ENCODE data around the gene SYNPO2. TPM values are rescaled to one million over a fixed set of nuclear protein-coding genes. Genes with fewer than 3 reads are reported as not detected.
A peak's percentile ranks its signal among the peaks of the same experiment; 100 is the strongest.
"Not testable (repeated sequence)": the region's sequence is repeated elsewhere in the genome, so short reads cannot be mapped to it uniquely, and the experiment has no call there.

The SYNPO2 gene
- total RNA-seq, 1 experiment from 2014 or later, result 0.04 TPM

DNA sequence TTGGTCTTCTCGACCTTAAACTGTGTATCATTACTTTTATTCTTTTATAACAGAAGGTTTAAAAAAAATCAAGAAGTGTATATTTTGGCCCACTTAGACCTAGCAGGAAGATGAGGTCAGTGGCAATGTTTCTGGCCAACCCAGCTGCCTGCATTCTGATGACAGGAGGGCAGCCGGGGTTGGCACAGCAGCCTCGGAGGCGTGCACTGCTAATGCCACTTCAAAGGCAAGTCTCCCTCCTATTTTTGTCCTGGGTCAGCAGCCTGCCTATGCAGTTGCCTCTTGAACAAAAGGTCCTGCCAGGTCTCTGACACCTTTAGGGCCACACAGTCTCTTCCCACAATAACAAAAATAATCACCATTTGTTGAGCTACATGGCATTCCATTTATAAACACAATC is 157.6 kb downstream of the SYNPO2 start:
- H3F3A ChIP-seq (ENCODE audit: low read length, unreplicated experiment), result no peaks in the 10 kb centered on the region
- no peaks in the 10 kb centered on the region for H3K9me3 ChIP-seq (ENCODE audit: low read length)
- H2AFZ ChIP-seq (ENCODE audit: low read length), result no peak overlapping the region
- no TSS peak for BruUV-seq (replicated peaks)
- H3K36me3 ChIP-seq (ENCODE audit: low read depth, low read length), result no peaks in the 10 kb centered on the region
- ChIA-PET CTCF (no interaction called here), POLR2A (ENCODE audit: unreplicated experiment) (no interaction called here)
- no peak overlapping the region for H3K27ac ChIP-seq (ENCODE audit: low read length)
- no peak overlapping the region for H3K9ac ChIP-seq (ENCODE audit: low read length)
- H3K4me2 ChIP-seq (ENCODE audit: low read length), result no peak overlapping the region
- no peaks in the 10 kb centered on the region for H3K79me2 ChIP-seq (ENCODE audit: low read length)
- peaks cover 32% of the 10 kb centered on the region for H3K4me1 ChIP-seq (ENCODE audit: insufficient read depth, low read length)
- H3K27me3 ChIP-seq (ENCODE audit: low read length), result no peaks in the 10 kb centered on the region
- intact Hi-C loops (cut with micrococcal nuclease), result loop anchor here (5.0 to 10.0 kb wide), 2 partner anchors 36 to 59 kb away; no protein-coding TSS in a partner anchor
- H3K9me2 ChIP-seq (replicated peaks; ENCODE audit: low read length), result no peaks in the 10 kb centered on the region
- H4K20me1 ChIP-seq (ENCODE audit: low read length), result no peaks in the 10 kb centered on the region
- ATAC-seq (no peak), DNase-seq (no peak)
- H3K4me3 ChIP-seq (ENCODE audit: low read length), result no peak overlapping the region
- TF ChIP-seq EZH2 (IDR thresholded peaks at IDR 0.05; ENCODE audit: low read length, unreplicated experiment) (no peak), EZH2phosphoT487 (IDR thresholded peaks at IDR 0.05; ENCODE audit: borderline replicate concordance, low read length) (no peak)
- TF ChIP-seq, protein P1, sequence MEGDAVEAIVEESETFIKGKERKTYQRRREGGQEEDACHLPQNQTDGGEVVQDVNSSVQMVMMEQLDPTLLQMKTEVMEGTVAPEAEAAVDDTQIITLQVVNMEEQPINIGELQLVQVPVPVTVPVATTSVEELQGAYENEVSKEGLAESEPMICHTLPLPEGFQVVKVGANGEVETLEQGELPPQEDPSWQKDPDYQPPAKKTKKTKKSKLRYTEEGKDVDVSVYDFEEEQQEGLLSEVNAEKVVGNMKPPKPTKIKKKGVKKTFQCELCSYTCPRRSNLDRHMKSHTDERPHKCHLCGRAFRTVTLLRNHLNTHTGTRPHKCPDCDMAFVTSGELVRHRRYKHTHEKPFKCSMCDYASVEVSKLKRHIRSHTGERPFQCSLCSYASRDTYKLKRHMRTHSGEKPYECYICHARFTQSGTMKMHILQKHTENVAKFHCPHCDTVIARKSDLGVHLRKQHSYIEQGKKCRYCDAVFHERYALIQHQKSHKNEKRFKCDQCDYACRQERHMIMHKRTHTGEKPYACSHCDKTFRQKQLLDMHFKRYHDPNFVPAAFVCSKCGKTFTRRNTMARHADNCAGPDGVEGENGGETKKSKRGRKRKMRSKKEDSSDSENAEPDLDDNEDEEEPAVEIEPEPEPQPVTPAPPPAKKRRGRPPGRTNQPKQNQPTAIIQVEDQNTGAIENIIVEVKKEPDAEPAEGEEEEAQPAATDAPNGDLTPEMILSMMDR (conservative IDR thresholded peaks at IDR 0.05; ENCODE audit: low read depth, low read length), result no peak

DNA sequence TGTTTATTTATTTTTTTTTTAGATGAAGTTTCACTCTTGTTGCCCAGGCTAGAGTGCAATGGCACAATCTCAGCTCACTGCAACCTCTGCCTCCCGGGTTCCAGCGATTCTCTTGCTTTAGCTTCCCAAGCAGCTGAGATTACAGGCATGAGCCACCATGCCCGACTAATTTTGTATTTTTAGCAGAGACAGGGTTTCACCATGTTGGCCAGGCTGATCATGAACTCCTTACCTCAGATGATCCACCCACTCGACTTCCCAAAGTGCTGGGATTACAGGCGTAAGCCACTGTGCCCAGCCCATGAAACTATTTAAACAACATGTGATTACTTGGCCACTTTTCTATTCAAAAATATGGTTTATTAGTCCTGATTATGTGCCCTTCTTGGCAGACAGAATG is 158.4 kb downstream of the SYNPO2 start:
- H3F3A ChIP-seq (ENCODE audit: low read length, unreplicated experiment); H3K36me3 ChIP-seq (ENCODE audit: low read depth, low read length); H3K79me2 ChIP-seq (ENCODE audit: low read length); H3K9me2 ChIP-seq (replicated peaks; ENCODE audit: low read length); ATAC-seq; H3K4me2 ChIP-seq (ENCODE audit: low read length); H3K9me3 ChIP-seq (ENCODE audit: low read length); BruUV-seq (replicated peaks); H3K9ac ChIP-seq (ENCODE audit: low read length); H3K27me3 ChIP-seq (ENCODE audit: low read length); H2AFZ ChIP-seq (ENCODE audit: low read length); DNase-seq; H3K27ac ChIP-seq (ENCODE audit: low read length); POLR2A ChIA-PET (ENCODE audit: unreplicated experiment); H3K4me3 ChIP-seq (ENCODE audit: low read length); H4K20me1 ChIP-seq (ENCODE audit: low read length); CTCF ChIA-PET: not testable (repeated sequence)
- peaks cover 32% of the 10 kb centered on the region for H3K4me1 ChIP-seq (ENCODE audit: insufficient read depth, low read length)
- intact Hi-C loops (cut with micrococcal nuclease), result loop anchor here (5.0 to 10.0 kb wide), 2 partner anchors 35 to 58 kb away; no protein-coding TSS in a partner anchor

DNA sequence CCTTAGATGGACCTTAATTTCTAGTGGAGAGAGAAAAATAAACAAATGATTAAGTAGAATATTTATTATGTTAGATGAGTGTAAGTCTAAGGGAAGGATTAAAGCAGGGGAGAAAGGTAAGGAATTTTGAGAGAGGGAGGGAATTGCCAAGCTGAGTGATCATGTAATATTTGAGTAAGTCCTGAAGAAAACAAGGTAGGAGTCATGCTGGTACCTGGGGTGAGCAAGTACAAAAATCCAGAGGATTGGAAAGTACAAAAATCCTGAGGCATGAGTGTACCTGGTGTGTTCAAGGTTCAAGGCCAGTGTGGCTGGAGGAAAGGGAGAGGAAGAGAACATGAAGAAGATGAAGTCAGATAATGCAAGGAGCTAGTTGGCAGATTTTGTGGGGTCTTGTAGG is 159.8 kb downstream of the SYNPO2 start:
- DNase-seq (peak; percentile 70), ATAC-seq (peak; percentile 57)
- no peak overlapping the region for H2AFZ ChIP-seq (ENCODE audit: low read length)
- H3K4me3 ChIP-seq (ENCODE audit: low read length), result no peak overlapping the region
- H3K79me2 ChIP-seq (ENCODE audit: low read length), result no peaks in the 10 kb centered on the region
- H3K27ac ChIP-seq (ENCODE audit: low read length), result peak overlapping the region; percentile 70
- POLR2A ChIA-PET (ENCODE audit: unreplicated experiment), result no interaction called here
- H3K9ac ChIP-seq (ENCODE audit: low read length), result no peak overlapping the region
- CTCF ChIA-PET, result no interaction called here
- H3K4me2 ChIP-seq (ENCODE audit: low read length), result peak overlapping the region; percentile 59
- no peaks in the 10 kb centered on the region for H3K27me3 ChIP-seq (ENCODE audit: low read length)
- H3K9me3 ChIP-seq (ENCODE audit: low read length), result no peaks in the 10 kb centered on the region
- peaks cover 28% of the 10 kb centered on the region for H3K4me1 ChIP-seq (ENCODE audit: insufficient read depth, low read length)
- TF ChIP-seq, protein P1 (conservative IDR thresholded peaks at IDR 0.05; ENCODE audit: low read depth, low read length), result no peak
- no peak for TF ChIP-seq EZH2 (IDR thresholded peaks at IDR 0.05; ENCODE audit: low read length, unreplicated experiment)
- TF ChIP-seq EZH2phosphoT487 (IDR thresholded peaks at IDR 0.05; ENCODE audit: borderline replicate concordance, low read length), result no peak
- no peaks in the 10 kb centered on the region for H3K9me2 ChIP-seq (replicated peaks; ENCODE audit: low read length)
- H3K36me3 ChIP-seq (ENCODE audit: low read depth, low read length), result no peaks in the 10 kb centered on the region
- BruUV-seq (replicated peaks), result no TSS peak
- intact Hi-C loops (cut with micrococcal nuclease), result loop anchor here (5.0 to 10.0 kb wide), 2 partner anchors 34 to 56 kb away; no protein-coding TSS in a partner anchor
- no peaks in the 10 kb centered on the region for H4K20me1 ChIP-seq (ENCODE audit: low read length)
- H3F3A ChIP-seq (ENCODE audit: low read length, unreplicated experiment), result no peaks in the 10 kb centered on the region
